H1 (cell line): ENCODE measurements around the gene MYH16. TPM values are rescaled to one million over a fixed set of nuclear protein-coding genes. Genes with fewer than 3 reads are reported as not detected.

ENCODE experiments used
- CTCF ChIA-PET: fragments of 300-600 bp; sonication (Branson Sonifier 250); formaldehyde crosslinking; loops from one replicate; lab custom pipeline; 2021; ENCODE audit not compliant: partially characterized antibody; lab: Charles Lee
- POLR2A ChIA-PET: fragments of 300-600 bp; sonication (Branson Sonifier 250); formaldehyde crosslinking; loops from one replicate; lab custom pipeline; 2021; ENCODE audit warnings: inconsistent platforms; ENCODE audit not compliant: partially characterized antibody; lab: Charles Lee
- DNase-seq, 2 experiments: peaks; one replicate each; pipeline versions ENCODE4 v3.0.0 to v3.0.0-alpha.2; 2010 to 2022; ENCODE audit warnings: low spot score in 2 of 2, low read depth in 1 of 2, mixed read lengths in 1 of 2
- FAIRE-seq: peaks from 2 replicates; lab custom pipeline; 2011; peaks lifted over from hg19 to GRCh38; lab: Jason Lieb, UNC
- H2AFZ ChIP-seq: 2 replicates; pipeline ENCODE4 v1.8.1; 2012; ENCODE audit warnings: low read length, inconsistent platforms
- H2AK5ac ChIP-seq: 2 replicates; pipeline ENCODE4 v1.6.1; 2013; ENCODE audit warnings: low read depth, low read length
- H2BK120ac ChIP-seq: replicated peaks from 2 replicates; pipeline ENCODE3; 2013; ENCODE audit warnings: low read depth, low read length, inconsistent platforms
- H2BK12ac ChIP-seq: 2 replicates; pipeline ENCODE4 v1.6.1; 2013; ENCODE audit warnings: low read depth, low read length
- H2BK15ac ChIP-seq: 2 replicates; pipeline ENCODE4 v1.6.1; 2013; ENCODE audit warnings: low read length
- H2BK20ac ChIP-seq: 2 replicates; pipeline ENCODE4 v1.6.1; 2013; ENCODE audit warnings: low read length
- H2BK5ac ChIP-seq: 2 replicates; pipeline ENCODE4 v1.6.1; 2013; ENCODE audit warnings: low read depth, low read length
- H3K14ac ChIP-seq: 2 replicates; pipeline ENCODE4 v1.6.1; 2013; ENCODE audit warnings: inconsistent platforms; ENCODE audit not compliant: insufficient read length
- H3K18ac ChIP-seq: 2 replicates; pipeline ENCODE4 v1.6.1; 2013; ENCODE audit warnings: low read length; ENCODE audit errors: extremely low read depth
- H3K23ac ChIP-seq: 2 replicates; pipeline ENCODE4 v1.6.1; 2013; ENCODE audit warnings: inconsistent platforms; ENCODE audit not compliant: insufficient read length
- H3K23me2 ChIP-seq: 2 replicates; pipeline ENCODE4 v1.6.1; 2013; ENCODE audit warnings: low read depth, low read length
- H3K27ac ChIP-seq: 2 replicates; pipeline ENCODE4 v1.6.1; 2011; ENCODE audit warnings: low read depth, low read length, inconsistent platforms
- H3K27me3 ChIP-seq, 4 experiments: replicated peaks in 1 of 4; 1 replicate in 1 of 4; 2 replicates in 3 of 4; pipeline versions ENCODE4 v1.6.1 to v1.8.1; 2011 to 2013; ENCODE audit warnings: low read length in 3 of 4, mild to moderate bottlenecking in 3 of 4, inconsistent platforms in 2 of 4, mixed read lengths in 2 of 4, moderate library complexity in 1 of 4; ENCODE audit not compliant: control insufficient read depth in 3 of 4, insufficient read depth in 3 of 4; ENCODE audit errors: extremely low read depth in 1 of 4
- H3K36me3 ChIP-seq, 4 experiments: 2 replicates each; pipeline versions ENCODE4 v1.6.1 to v1.8.1; 2011 to 2013; ENCODE audit warnings: mild to moderate bottlenecking in 4 of 4, low read length in 3 of 4, moderate library complexity in 2 of 4, control low read depth in 1 of 4, inconsistent platforms in 1 of 4; ENCODE audit not compliant: insufficient read depth in 4 of 4, control insufficient read depth in 2 of 4
- H3K4ac ChIP-seq: replicated peaks from 2 replicates; pipeline ENCODE3; 2013; ENCODE audit warnings: low read length, low read depth, mixed read lengths, inconsistent platforms; ENCODE audit not compliant: insufficient read length
- H3K4me1 ChIP-seq, 4 experiments: replicated peaks in 1 of 4; 1 replicate in 1 of 4; 2 replicates in 3 of 4; pipeline versions ENCODE4 v1.6.1 to v1.8.1; 2011 to 2013; ENCODE audit warnings: low read length in 3 of 4, inconsistent platforms in 2 of 4, mixed read lengths in 1 of 4; ENCODE audit not compliant: insufficient read depth in 4 of 4, control insufficient read depth in 3 of 4
- H3K4me2 ChIP-seq, 2 experiments: 2 replicates each; pipeline versions ENCODE4 v1.6.1 to v1.8.1; 2011 to 2013; ENCODE audit warnings: low read depth in 2 of 2, low read length in 2 of 2, control low read depth in 1 of 2, inconsistent platforms in 1 of 2, mild to moderate bottlenecking in 1 of 2; ENCODE audit not compliant: insufficient read depth in 1 of 2
- H3K4me3 ChIP-seq, 4 experiments: fragments of 200-600, 300-600 bp in 1 of 4; sonication (generic), shearing (Covaris generic), sonication (Bioruptor Twin) in 1 of 4; 2 replicates each; pipeline versions ENCODE4 v1.5.1 to v1.8.1; 2011 to 2016; ENCODE audit warnings: low read length in 4 of 4, low read depth in 3 of 4, control low read depth in 2 of 4, inconsistent platforms in 2 of 4, mild to moderate bottlenecking in 2 of 4, mixed read lengths in 1 of 4, moderate library complexity in 1 of 4; ENCODE audit not compliant: insufficient read depth in 2 of 4; ENCODE audit errors: extremely low read depth in 1 of 4
- H3K56ac ChIP-seq: replicated peaks from 2 replicates; pipeline ENCODE3; 2013; ENCODE audit warnings: low read depth, mild to moderate bottlenecking, mixed read lengths, low read length, inconsistent platforms; ENCODE audit not compliant: insufficient read length
- H3K79me1 ChIP-seq: 2 replicates; pipeline ENCODE4 v1.6.1; 2013; ENCODE audit warnings: low read depth, low read length, control low read depth
- H3K79me2 ChIP-seq, 2 experiments: 2 replicates each; pipeline versions ENCODE4 v1.6.1 to v1.8.1; 2012 to 2013; ENCODE audit warnings: low read length in 2 of 2, mild to moderate bottlenecking in 2 of 2, inconsistent platforms in 1 of 2; ENCODE audit not compliant: insufficient read depth in 2 of 2, control insufficient read depth in 1 of 2
- H3K9ac ChIP-seq, 4 experiments: replicated peaks in 1 of 4; 1 replicate in 1 of 4; 2 replicates in 3 of 4; pipeline versions ENCODE4 v1.6.1 to v1.8.1; 2011 to 2013; ENCODE audit warnings: low read depth in 3 of 4, low read length in 3 of 4, control low read depth in 2 of 4, mild to moderate bottlenecking in 2 of 4, moderate library complexity in 2 of 4, inconsistent platforms in 1 of 4; ENCODE audit errors: extremely low read depth in 1 of 4
- H3K9me3 ChIP-seq, 2 experiments: 2 replicates each; pipeline versions ENCODE4 v1.6.1 to v1.8.1; 2012 to 2013; ENCODE audit warnings: mild to moderate bottlenecking in 2 of 2, moderate library complexity in 2 of 2, control low read depth in 1 of 2, inconsistent platforms in 1 of 2, low read depth in 1 of 2, low read length in 1 of 2, mixed read lengths in 1 of 2; ENCODE audit not compliant: insufficient read depth in 2 of 2
- H4K20me1 ChIP-seq, 2 experiments: replicated peaks in 1 of 2; 2 replicates each; pipeline versions ENCODE3 to v1.8.1; 2011 to 2013; ENCODE audit warnings: inconsistent platforms in 2 of 2, low read length in 2 of 2, mild to moderate bottlenecking in 1 of 2; ENCODE audit not compliant: insufficient read depth in 2 of 2, control insufficient read depth in 1 of 2
- H4K5ac ChIP-seq: 2 replicates; pipeline ENCODE4 v1.6.1; 2013; ENCODE audit warnings: low read length, low read depth, mixed read lengths, inconsistent platforms; ENCODE audit not compliant: insufficient read length
- H4K8ac ChIP-seq: 2 replicates; pipeline ENCODE4 v1.8.0; 2013; ENCODE audit warnings: mild to moderate bottlenecking, moderate library complexity, low read length, inconsistent platforms; ENCODE audit not compliant: insufficient read depth; ENCODE audit errors: extremely low read depth
- H4K91ac ChIP-seq: replicated peaks from 2 replicates; pipeline ENCODE3; 2013; ENCODE audit warnings: low read length, mixed read lengths, inconsistent platforms; ENCODE audit not compliant: insufficient read length
- ASH2L ChIP-seq: fragments of 200-600, 300-600 bp; sonication (generic); IDR thresholded peaks from one replicate; pipeline ENCODE4 v1.7.1; 2017; ENCODE audit warnings: low read length
- CBX8 ChIP-seq: fragments of 300-800, 300-1000 bp; sonication (generic); IDR thresholded peaks from 2 replicates; pipeline ENCODE4 v1.7.1; 2016; ENCODE audit warnings: low read depth, low read length, borderline replicate concordance
- CTBP2 ChIP-seq: IDR thresholded peaks from 2 replicates; pipeline ENCODE4 v1.7.0; 2011; ENCODE audit warnings: borderline replicate concordance, mild to moderate bottlenecking, moderate library complexity, mixed read lengths, low read length; ENCODE audit not compliant: insufficient read depth, insufficient read length
- HDAC6 ChIP-seq: IDR thresholded peaks from one replicate; pipeline ENCODE4 v1.7.1; 2012; ENCODE audit warnings: low read depth, mild to moderate bottlenecking, inconsistent platforms, low read length, moderate library complexity
- POU5F1 ChIP-seq: IDR thresholded peaks from 2 replicates; pipeline ENCODE4 v1.6.1; 2011; ENCODE audit warnings: low read depth, mild to moderate bottlenecking, low read length, moderate library complexity
- RAD21 ChIP-seq, 2 experiments: IDR thresholded peaks in 1 of 2; conservative IDR thresholded peaks in 1 of 2; 2 replicates each; pipeline ENCODE4 v1.6.1; 2011; ENCODE audit warnings: low read depth in 2 of 2, low read length in 2 of 2, improper control_type of control experiment in 1 of 2, inconsistent platforms in 1 of 2, mild to moderate bottlenecking in 1 of 2, moderate library complexity in 1 of 2
- SAP30 ChIP-seq: fragments of 300-600 bp; sonication (generic); IDR thresholded peaks from 2 replicates; pipeline ENCODE4 v1.7.1; 2012; ENCODE audit warnings: low read length, moderate library complexity, mild to moderate bottlenecking, inconsistent platforms; ENCODE audit not compliant: insufficient read depth, insufficient replicate concordance
- WGBS, 2 experiments: shearing (Covaris generic) in 1 of 2; methylation state at CpG; one replicate each; pipeline versions ENCODE4 v1.1.6 to v1.1.7; 2013 to 2015; ENCODE audit warnings: low lambda C conversion rate in 2 of 2, mixed read lengths in 2 of 2, inconsistent platforms in 1 of 2, low coverage in 1 of 2, missing lambda C conversion rate in 1 of 2; ENCODE audit not compliant: insufficient replicate concordance in 2 of 2, insufficient coverage in 1 of 2, insufficient read length in 1 of 2; ENCODE audit errors: extremely low coverage in 1 of 2, missing lambda C conversion rate in 1 of 2; 5-methylcytosine and 5-hydroxymethylcytosine counted together
- polyA plus RNA-seq, 7 experiments: library from polyadenylated mRNA; depleted of rRNA in 3 of 7; stranded (reverse) in 5 of 7; unstranded in 2 of 7; fragments of >200 nt in 5 of 7; fragments of 200-250 nt in 2 of 7; gene quantifications; 1 replicate in 5 of 7; 2 replicates in 1 of 7; 4 replicates in 1 of 7; pipeline versions ENCODE4 v1.2.1 to v1.2.3, GENCODE V29; 2011 to 2013; ENCODE audit warnings: missing spikeins in 2 of 7, mixed read lengths in 2 of 7
- total RNA-seq: library from RNA; stranded (reverse); fragmentation: NEBNext Ultra II Directional; extraction: Animal tissue kit (Norgen Biotek cat#: 25700); gene quantifications from 2 replicates; pipeline ENCODE4 v1.2.1, GENCODE V29; 2021

Gene MYH16
- total and polyA plus RNA-seq, 2 of the 8 experiments (the other 6 are each of a cell fraction or from before 2014, with no cell fraction given), result not detected

- H2BK15ac ChIP-seq, result no peak overlapping the region
- H3K4ac ChIP-seq, result no peak overlapping the region
- no peak for FAIRE-seq
- no peak overlapping the region for H2AFZ ChIP-seq
- H3K9ac ChIP-seq, result no peak overlapping the region
- H3K4me3 ChIP-seq, result no peak overlapping the region
- ChIA-PET POLR2A (no interaction called here), CTCF (no interaction called here)
- H3K79me2 ChIP-seq, result no peaks in the 10 kb centered on the region
- no peak overlapping the region for H4K91ac ChIP-seq
- H3K27me3 ChIP-seq, result no peaks in the 10 kb centered on the region
- no peak overlapping the region for H4K5ac ChIP-seq
- H2BK12ac ChIP-seq, result no peak overlapping the region
- H3K23me2 ChIP-seq, result no peaks in the 10 kb centered on the region
- WGBS, 2 experiments, result 95% methylated on average over 10 of the region's 10 CpGs; no CpG with 5 or more reads in 1 of the 2 experiments
- no peaks in the 10 kb centered on the region for H4K20me1 ChIP-seq
- H3K4me1 ChIP-seq, result peaks cover 0 to 3% (median 1%) of the 10 kb centered on the region in 4 experiments; a peak in 3 of 7 replicates
- DNase-seq, result no peak
- no peak overlapping the region for H3K27ac ChIP-seq
- no peak overlapping the region for H2BK5ac ChIP-seq
- H2BK120ac ChIP-seq, result no peak overlapping the region
- no peaks in the 10 kb centered on the region for H3K9me3 ChIP-seq
- H3K4me2 ChIP-seq, result no peak overlapping the region
- TF ChIP-seq SAP30, result no peak
- no peak for TF ChIP-seq POU5F1
- no peak for TF ChIP-seq ASH2L
- no peak for TF ChIP-seq RAD21 (IDR thresholded peaks at IDR 0.05 in 1 of 2, conservative IDR thresholded peaks at IDR 0.05 in 1 of 2; ENCODE audit: low read depth in 2 of 2, low read length in 2 of 2)
- TF ChIP-seq HDAC6, result no peak
- no peak for TF ChIP-seq CTBP2
- TF ChIP-seq CBX8, result no peak
- TF ChIP-seq, all 59 proteins: peak for 0
- Histone ChIP-seq H3K56ac (no peak overlapping the region), H2BK20ac (no peak overlapping the region), H3K36me3 (no peaks in the 10 kb centered on the region), H3K14ac (no peak overlapping the region), H4K8ac (no peak overlapping the region), H2AK5ac (no peak overlapping the region), H3K18ac (no peak overlapping the region), H3K23ac (no peak overlapping the region), H3K79me1 (no peaks in the 10 kb centered on the region)
Observed at GRCh38 chr7:99257065-99257464, 15.6 kb upstream of the MYH16 start.
